ENCODE data around the gene DLG2. TPM values are rescaled to one million over a fixed set of nuclear protein-coding genes. Genes with fewer than 3 reads are reported as not detected.

DLG2 gene
- total and polyA plus RNA-seq, 2 of the 4 experiments (the other 2 are of a cell fraction) = 0.31 to 0.36 TPM

GRCh38 chr11:84419616-84420015, 1207.5 kb downstream of the DLG2 start:
- Histone ChIP-seq H3K14ac (replicated peaks; ENCODE audit: low read depth, low read length) (no peak overlapping the region), H2AFZ (replicated peaks; ENCODE audit: low read length, poor library complexity) (no peak overlapping the region), H3K36me3 (ENCODE audit: control insufficient read depth, insufficient read depth, low read length) (no peaks in the 10 kb centered on the region), H3K4me3 (ENCODE audit: insufficient read depth, low read depth, low read length) (no peak overlapping the region), H3K4me2 (ENCODE audit: low read depth, low read length) (no peak overlapping the region), H2BK20ac (ENCODE audit: low read depth, low read length) (no peak overlapping the region), H3K27ac (ENCODE audit: insufficient read depth, low read length) (no peak overlapping the region), H3K9me1 (ENCODE audit: insufficient read depth, low read length) (no peaks in the 10 kb centered on the region), H4K20me1 (ENCODE audit: insufficient read depth, low read length) (no peaks in the 10 kb centered on the region), H3K18ac (ENCODE audit: low read depth, low read length) (no peak overlapping the region), H3K9me3 (ENCODE audit: control insufficient read depth, insufficient read depth, low read length) (no peaks in the 10 kb centered on the region), H2BK5ac (ENCODE audit: low read depth, low read length, poor library complexity, severe bottlenecking) (no peak overlapping the region), H2BK120ac (ENCODE audit: low read depth, low read length) (no peak overlapping the region), H2BK15ac (ENCODE audit: low read depth, low read length) (no peak overlapping the region), H3K56ac (ENCODE audit: extremely low read depth, insufficient read depth, low read length) (no peak overlapping the region), H3K79me1 (ENCODE audit: low read depth in 1 of 2, low read length in 2 of 2) (no peaks in the 10 kb centered on the region), H3K9ac (ENCODE audit: low read depth, low read length) (no peak overlapping the region), H3K4ac (ENCODE audit: low read depth, low read length) (no peak overlapping the region), H4K8ac (ENCODE audit: low read depth in 2 of 2, low read length in 2 of 2) (no peak overlapping the region), H3K27me3 (ENCODE audit: control insufficient read depth, insufficient read depth, low read length) (no peaks in the 10 kb centered on the region), H2AK9ac (replicated peaks; ENCODE audit: low read depth, low read length, poor library complexity) (no peak overlapping the region), H2AK5ac (ENCODE audit: low read depth, low read length) (no peak overlapping the region), H3K4me1 (ENCODE audit: control insufficient read depth, insufficient read depth, low read length) (no peaks in the 10 kb centered on the region), H4K5ac (ENCODE audit: low read depth, low read length) (no peak overlapping the region), H4K91ac (ENCODE audit: insufficient read depth, low read depth, low read length) (no peak overlapping the region), H3K23ac (ENCODE audit: low read depth, low read length) (no peak overlapping the region)
- DNase-seq (no peak), ATAC-seq (ENCODE audit: low read depth) (no peak)
- TF ChIP-seq FOS (IDR thresholded peaks at IDR 0.05; ENCODE audit: low read depth, low read length) (no peak), CEBPB (IDR thresholded peaks at IDR 0.05; ENCODE audit: low read depth, low read length) (no peak), ELK1 (IDR thresholded peaks at IDR 0.05; ENCODE audit: borderline replicate concordance, low read depth, low read length) (no peak), MXI1 (IDR thresholded peaks at IDR 0.05; ENCODE audit: borderline replicate concordance, low read depth, low read length) (no peak), MAZ (IDR thresholded peaks at IDR 0.05; ENCODE audit: borderline replicate concordance, low read depth, low read length) (no peak), SMC3 (IDR thresholded peaks at IDR 0.05; ENCODE audit: low read depth, low read length) (no peak), CHD1 (IDR thresholded peaks at IDR 0.05; ENCODE audit: low read depth, low read length) (no peak), RCOR1 (IDR thresholded peaks at IDR 0.05; ENCODE audit: insufficient replicate concordance, low read length) (no peak), CTCF (conservative IDR thresholded peaks at IDR 0.05; ENCODE audit: low read depth, low read length) (no peak), MAFK (IDR thresholded peaks at IDR 0.05; ENCODE audit: low read depth, low read length) (no peak), POLR2A (IDR thresholded peaks at IDR 0.05; ENCODE audit: low read depth, low read length) (no peak), NFE2L2 (IDR thresholded peaks at IDR 0.05; ENCODE audit: low read depth, low read length) (no peak), BHLHE40 (IDR thresholded peaks at IDR 0.05; ENCODE audit: low read depth, low read length) (no peak), RAD21 (IDR thresholded peaks at IDR 0.05; ENCODE audit: low read length) (no peak), USF2 (IDR thresholded peaks at IDR 0.05; ENCODE audit: low read depth, low read length) (no peak), RFX5 (IDR thresholded peaks at IDR 0.05; ENCODE audit: low read depth, low read length) (no peak)
- intact Hi-C loops (cut with micrococcal nuclease) (no loop called here), dilution Hi-C loops (cut with HindIII; ENCODE audit: low sequenced_read_pairs, unreplicated experiment) (no loop called here), in situ Hi-C loops (cut with MboI; ENCODE audit: low sequenced_read_pairs) (no loop called here)
- no TSS peak for BruUV-seq (replicated peaks)
- ChIA-PET CTCF (no interaction called here), POLR2A (ENCODE audit: unreplicated experiment) (no interaction called here)
- WGBS, 2 experiments (ENCODE audit: extremely low coverage in 2 of 2, insufficient read length in 1 of 2) = 42% methylated on average over 2 of the region's 3 CpGs; no CpG with 5 or more reads in 1 of the 2 experiments

All from IMR-90 (cell line).